Hindlimb muscle (tissue), 1 donor: ENCODE measurements around the gene MOSMO. TPM values are rescaled to one million over a fixed set of nuclear protein-coding genes. Genes with fewer than 3 reads are reported as not detected.
A peak's percentile ranks its signal among the peaks of the same experiment; 100 is the strongest.
"Not testable (repeated sequence)": the region's sequence is repeated elsewhere in the genome, so short reads cannot be mapped to it uniquely, and the experiment has no call there.

Experiments
- DNase-seq: peaks from one replicate; pipeline ENCODE4 v3.0.0-alpha.2; 2013
- polyA plus RNA-seq: library from polyadenylated mRNA; unstranded; fragments of 120-200 nt; gene quantifications from one replicate; pipeline ENCODE4 v1.2.1, GENCODE V29; 2013; ENCODE audit not compliant: insufficient read length

Gene MOSMO
- polyA plus RNA-seq, result 14.0 TPM

- DNase-seq, result peak; percentile 71
Observed at GRCh38 chr16:22007509-22008214, at the start of gene MOSMO. TSS of gene MOSMO (plus strand) at chr16:22008111. CDS start at chr16:22008302, 191 bp downstream.

GRCh38 chr16:21959050-21959449 is 48.9 kb upstream of the MOSMO start:
- DNase-seq, result no peak

DNA sequence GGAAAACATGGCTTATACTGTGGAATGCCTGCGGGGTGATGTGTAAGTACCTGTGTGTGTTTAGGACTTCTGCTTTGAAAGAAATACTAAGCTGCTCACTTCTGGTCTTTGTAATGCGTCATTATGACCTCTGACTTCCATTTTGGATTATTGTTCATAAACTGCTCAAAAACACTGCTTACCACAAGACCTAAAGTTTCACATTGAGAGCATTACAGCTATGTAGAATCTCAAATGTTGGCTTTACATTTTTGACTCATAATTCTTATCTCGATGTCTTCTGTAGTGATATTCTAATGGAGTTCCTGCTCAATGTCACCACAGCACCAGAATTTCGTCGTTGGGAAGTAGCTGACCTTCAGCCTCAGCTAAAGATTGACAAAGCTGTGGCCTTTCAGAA is 45.4 kb upstream of the MOSMO start:
- no peak for DNase-seq

DNA sequence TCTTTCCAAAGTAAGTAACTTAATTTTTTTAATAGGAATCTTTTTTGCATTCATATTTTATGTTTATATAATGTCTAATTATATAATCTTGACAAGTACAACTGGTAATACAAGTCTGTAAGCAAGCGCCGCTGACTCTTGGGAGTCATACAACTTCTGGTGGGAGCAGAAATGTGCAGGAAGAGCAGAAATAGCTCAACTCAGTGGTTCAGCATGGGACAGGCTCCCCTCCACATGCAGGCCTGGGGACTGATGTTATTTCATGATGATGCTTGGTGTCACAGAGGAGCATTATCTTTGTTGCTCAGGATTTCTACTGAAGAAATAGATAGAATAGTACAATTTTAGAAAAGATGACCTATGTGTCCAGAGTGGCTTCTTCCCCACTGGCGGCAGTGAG is 44.0 kb upstream of the MOSMO start:
- DNase-seq, result no peak

- no peak for DNase-seq
Observed at GRCh38 chr16:21964353-21964752, 43.6 kb upstream of the MOSMO start.

DNA sequence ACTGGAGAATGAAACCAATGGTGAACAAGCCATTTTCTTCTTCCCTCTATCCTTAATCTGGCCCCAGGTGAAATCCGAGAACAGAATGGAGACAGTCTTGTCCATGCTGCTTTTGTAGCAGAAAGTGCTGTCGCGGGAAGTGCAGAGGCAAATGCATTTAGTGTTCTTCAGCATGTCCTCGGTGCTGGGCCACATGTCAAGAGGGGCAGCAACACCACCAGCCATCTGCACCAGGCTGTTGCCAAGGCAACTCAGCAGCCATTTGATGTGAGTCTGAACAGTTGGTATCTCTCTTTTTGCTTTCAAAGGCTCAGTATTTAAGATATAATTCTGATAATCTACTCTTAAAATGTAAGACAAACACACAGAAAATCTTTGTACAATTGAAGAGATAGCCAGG is 36.1 kb upstream of the MOSMO start:
- no peak for DNase-seq

GRCh38 chr16:21973945-21974344 is 34.0 kb upstream of the MOSMO start:
- no peak for DNase-seq

- DNase-seq, result no peak
Observed at GRCh38 chr16:21980032-21980431, 27.9 kb upstream of the MOSMO start.

GRCh38 chr16:21982108-21982507 is 25.8 kb upstream of the MOSMO start:
- DNase-seq, result no peak

- no peak for DNase-seq
Observed at GRCh38 chr16:21984062-21984461, 23.8 kb upstream of the MOSMO start.

DNA sequence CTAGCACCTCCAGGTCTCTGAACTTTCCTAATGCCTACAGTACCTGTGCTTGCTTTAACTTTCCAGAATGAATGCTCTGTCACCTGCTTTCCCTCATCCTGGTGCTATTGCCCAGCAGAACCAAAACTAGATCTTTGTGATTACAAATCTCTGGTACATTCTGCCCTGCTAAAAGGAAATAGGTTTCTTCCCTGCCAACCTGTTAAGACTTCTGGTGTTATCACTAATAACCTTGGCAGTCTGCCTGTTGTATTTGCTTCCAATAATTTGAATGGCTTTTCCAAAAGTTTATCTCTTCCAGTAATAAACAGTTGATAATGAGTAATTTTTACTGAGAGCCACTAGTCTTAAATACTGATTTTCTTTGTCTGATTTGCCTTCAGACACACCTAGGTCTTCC is 22.4 kb upstream of the MOSMO start:
- DNase-seq, result no peak

- no peak for DNase-seq
Observed at GRCh38 chr16:21986692-21987246, 21.1 kb upstream of the MOSMO start.

GRCh38 chr16:21987498-21987897 is 20.4 kb upstream of the MOSMO start:
- DNase-seq, result no peak

DNA sequence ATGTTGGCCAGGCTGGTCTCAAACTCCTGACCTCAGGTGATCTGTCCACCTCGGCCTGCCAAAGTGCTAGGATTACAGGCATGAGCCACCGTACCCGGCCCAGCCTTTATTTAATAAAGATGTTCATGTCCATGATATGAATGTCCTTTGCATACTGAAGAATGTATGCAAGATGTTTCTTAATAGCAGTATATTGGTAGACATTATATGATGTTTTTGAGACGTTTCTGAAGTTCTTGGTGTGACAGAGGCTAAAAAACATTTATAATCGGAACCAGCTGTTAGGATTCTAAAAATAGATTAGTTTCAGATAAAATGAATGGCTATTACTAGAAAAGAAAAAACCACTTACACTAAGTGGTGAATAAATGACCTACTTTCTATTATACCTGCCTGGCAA is 18.8 kb upstream of the MOSMO start:
- no peak for DNase-seq

DNA sequence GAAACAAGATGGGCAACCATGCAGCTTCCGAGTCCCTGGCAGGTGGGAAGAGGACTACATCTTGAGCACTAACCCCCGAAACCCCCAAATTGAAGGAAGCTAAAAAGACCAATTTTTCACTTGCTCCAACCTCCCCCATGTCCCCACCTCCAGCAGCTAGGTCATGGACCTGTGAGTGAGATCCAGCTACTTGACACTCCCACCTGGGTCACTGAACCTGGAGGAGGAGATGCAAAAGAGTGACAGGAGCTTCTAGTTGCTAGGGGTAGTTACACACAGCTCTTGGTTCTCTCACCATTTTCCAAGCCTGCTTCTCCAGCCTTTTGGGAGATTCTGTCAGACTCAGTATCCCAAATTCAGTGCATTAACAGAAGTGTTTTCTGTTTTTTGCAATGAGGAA is 18.2 kb upstream of the MOSMO start:
- DNase-seq, result no peak

- no peak for DNase-seq
Observed at GRCh38 chr16:21990381-21990944, 17.4 kb upstream of the MOSMO start.

GRCh38 chr16:21991621-21992020 is 16.3 kb upstream of the MOSMO start:
- DNase-seq, result no peak

- no peak for DNase-seq
Observed at GRCh38 chr16:21994856-21995465, 12.9 kb upstream of the MOSMO start.

DNA sequence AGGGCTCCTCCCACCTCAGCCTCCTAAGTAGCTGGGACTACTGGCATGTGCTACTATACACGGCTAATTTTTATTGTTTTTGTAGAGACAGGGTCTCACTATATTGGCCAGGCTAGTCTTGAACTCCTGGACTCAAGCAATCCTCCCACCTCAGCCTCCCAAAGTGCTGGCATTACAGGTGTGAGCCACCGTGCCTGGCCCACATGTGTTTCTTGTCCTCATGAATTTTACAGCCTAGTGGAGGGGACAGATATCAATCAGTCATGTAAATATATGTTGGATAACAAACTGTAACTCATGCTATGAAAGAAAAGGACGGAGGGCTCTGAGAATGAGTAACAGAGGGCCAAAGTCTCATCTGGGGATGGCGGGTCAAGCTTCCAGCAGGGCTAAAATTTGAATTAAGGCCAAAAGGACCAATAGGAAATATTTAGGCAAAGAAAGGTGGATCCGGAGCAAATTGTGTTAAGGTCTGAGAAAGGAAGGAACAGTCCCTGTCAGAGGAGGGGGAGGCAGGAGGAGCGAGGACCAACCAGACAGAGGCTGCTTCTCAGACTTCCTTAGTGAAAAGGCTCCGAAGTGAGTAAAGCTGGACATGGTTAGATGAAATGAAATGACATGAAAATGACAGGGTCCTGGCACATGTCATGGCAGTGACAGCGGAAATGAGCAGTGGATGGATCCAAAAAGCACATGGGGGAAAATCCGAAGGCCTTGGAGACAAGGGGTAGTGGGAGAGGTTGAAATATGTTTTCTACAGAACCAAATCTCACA is 10.8 kb upstream of the MOSMO start:
- no peak for DNase-seq

- peak; percentile 9 for DNase-seq
Observed at GRCh38 chr16:21997697-21998480, 10.0 kb upstream of the MOSMO start.

DNA sequence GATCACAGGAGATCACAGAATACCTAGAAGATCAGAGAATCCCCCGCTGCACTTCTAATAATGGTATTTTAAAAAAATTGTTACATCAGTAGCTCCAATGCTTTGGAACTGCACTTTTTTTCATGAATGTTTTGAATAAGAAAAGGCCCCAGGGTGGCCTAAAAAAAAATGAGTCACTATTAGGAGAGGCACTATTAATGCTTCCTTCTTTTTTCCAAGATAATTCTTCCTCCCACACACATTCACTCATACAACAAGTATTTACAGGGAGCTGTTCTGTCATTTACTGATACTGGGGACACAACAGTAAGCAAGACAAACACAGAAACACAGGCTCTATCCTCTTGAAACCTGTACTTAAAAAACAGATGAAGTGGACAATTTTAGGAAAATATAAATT is 6.3 kb upstream of the MOSMO start:
- DNase-seq, result no peak

DNA sequence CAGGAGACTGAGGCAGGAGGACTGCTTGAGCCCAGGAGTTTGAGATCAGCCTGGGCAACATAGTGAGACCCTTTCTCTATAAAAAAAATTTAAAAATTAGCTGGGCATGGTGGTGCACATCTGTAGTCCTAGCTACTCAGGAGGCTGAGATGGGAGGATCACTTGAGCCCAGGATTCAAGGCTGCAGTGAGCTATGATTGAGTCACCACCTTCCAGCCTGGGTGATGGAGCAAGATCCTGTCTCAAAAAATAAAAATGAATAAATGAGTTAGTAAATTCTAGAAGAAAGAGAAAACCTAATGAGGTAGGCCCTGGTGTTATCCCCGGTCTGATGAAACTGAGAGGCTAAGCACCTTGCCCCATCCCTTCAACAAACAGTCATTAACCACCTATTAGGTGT is 5.9 kb upstream of the MOSMO start:
- DNase-seq, result not testable (repeated sequence)
